C4-2B (cell line): ENCODE data around the gene TAOK3.

Experiments
- H3K27ac ChIP-seq: fragments of 450-650 bp; 2 replicates; pipeline ENCODE4 v1.5.1; 2017
- ZFX ChIP-seq: fragments of 450-650 bp; IDR thresholded peaks from 2 replicates; pipeline ENCODE4 v1.6.1; 2017
- TF ChIP-seq, protein P1 (sequence below): fragments of 450-650 bp; conservative IDR thresholded peaks from 2 replicates; pipeline ENCODE4 v1.5.1; 2017; ENCODE audit warnings: mild to moderate bottlenecking

The TAOK3 gene

DNA sequence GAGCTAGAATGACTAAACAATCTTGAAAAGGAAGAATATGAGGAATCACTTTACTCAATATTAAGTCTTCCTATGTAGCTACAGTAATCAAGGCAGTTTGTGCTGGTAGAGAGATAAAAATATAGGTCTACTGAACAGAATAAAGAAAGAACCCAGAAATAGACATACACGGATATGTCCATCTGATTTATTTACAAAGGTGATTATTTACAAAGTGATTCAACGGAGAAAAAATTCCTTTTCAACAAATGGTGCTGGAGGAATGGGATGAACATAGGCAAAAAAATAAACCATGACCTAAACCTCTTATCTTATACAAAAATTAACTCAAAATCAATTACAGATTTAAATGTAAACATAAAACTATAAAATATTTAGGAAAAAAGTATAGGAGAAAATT lies 36.6 kb downstream of the TAOK3 start:
- H3K27ac ChIP-seq, result no peak overlapping the region
- TF ChIP-seq ZFX, result no peak
- TF ChIP-seq, protein P1, sequence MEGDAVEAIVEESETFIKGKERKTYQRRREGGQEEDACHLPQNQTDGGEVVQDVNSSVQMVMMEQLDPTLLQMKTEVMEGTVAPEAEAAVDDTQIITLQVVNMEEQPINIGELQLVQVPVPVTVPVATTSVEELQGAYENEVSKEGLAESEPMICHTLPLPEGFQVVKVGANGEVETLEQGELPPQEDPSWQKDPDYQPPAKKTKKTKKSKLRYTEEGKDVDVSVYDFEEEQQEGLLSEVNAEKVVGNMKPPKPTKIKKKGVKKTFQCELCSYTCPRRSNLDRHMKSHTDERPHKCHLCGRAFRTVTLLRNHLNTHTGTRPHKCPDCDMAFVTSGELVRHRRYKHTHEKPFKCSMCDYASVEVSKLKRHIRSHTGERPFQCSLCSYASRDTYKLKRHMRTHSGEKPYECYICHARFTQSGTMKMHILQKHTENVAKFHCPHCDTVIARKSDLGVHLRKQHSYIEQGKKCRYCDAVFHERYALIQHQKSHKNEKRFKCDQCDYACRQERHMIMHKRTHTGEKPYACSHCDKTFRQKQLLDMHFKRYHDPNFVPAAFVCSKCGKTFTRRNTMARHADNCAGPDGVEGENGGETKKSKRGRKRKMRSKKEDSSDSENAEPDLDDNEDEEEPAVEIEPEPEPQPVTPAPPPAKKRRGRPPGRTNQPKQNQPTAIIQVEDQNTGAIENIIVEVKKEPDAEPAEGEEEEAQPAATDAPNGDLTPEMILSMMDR, result no peak

DNA sequence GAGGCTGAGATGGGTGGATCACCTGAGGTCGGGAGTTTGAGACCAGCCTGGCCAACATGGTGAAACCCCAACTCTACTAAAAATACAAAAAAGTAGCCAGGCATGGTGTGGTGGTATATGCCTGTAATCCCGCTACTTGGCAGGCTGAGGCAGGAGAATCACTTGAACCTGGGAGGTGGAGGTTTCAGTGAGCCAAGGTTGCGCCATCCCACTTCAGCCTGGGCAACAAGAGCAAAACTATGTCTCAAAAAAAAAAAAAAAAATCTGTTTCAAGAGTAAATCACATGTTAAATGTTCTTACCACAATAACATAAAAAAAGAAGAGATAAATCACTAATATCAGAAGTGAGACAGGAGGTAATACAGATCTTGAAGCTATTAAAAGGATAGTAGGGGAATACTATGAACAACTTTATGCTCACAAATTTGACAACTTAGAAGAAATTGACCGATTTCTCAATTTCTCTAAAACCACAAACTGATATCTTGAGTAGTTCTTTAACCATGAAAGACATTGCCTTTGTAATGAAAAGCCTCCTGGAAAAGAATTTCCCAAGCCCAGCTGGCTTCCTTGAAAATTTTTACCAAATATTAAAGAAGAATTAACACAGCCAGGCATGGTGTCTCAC lies 37.7 kb downstream of the TAOK3 start:
- H3K27ac ChIP-seq, result peak overlapping the region; percentile 59
- TF ChIP-seq ZFX, result no peak
- TF ChIP-seq, protein P1, result no peak

DNA sequence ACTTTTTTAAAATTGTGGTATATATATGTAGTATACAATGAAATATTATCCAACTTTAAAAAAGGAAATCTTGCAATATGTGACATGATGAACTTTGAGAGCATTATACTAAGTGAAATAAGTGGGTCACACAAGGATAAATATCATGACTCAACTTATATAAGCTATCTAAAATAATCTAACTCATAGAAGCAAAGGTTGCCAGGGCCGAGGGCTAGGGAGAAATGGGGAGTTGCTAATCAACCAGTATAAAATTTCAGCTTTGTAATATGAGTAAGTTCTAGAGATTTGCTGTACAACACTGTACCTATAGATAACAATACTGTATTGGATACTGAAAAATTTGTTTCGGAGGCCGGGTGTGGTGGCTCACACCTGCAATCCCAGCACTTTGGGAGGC lies 38.5 kb downstream of the TAOK3 start:
- peak overlapping the region; percentile 32; the same call in 1 of the 2 replicates for H3K27ac ChIP-seq
- no peak for TF ChIP-seq ZFX
- TF ChIP-seq, protein P1, result no peak

DNA sequence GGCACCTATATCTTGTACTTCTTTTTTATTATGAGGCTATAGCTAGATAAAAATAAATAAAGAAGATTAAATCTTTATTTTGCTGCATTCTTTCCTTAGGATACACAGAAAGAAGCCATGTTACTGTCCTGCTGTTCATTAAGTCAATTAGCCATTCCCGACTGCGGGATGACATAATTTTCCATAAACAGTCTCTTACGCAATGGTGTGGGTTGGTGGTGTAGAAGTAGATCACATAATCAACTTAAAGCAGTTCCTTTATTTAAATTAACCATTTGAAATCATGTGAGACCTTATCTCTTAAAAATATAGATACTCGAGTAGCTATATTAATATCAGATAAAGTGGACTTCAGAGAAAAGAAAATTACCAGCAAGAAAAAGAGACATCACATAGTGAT lies 40.2 kb downstream of the TAOK3 start:
- TF ChIP-seq ZFX, result no peak
- no peak overlapping the region for H3K27ac ChIP-seq

DNA sequence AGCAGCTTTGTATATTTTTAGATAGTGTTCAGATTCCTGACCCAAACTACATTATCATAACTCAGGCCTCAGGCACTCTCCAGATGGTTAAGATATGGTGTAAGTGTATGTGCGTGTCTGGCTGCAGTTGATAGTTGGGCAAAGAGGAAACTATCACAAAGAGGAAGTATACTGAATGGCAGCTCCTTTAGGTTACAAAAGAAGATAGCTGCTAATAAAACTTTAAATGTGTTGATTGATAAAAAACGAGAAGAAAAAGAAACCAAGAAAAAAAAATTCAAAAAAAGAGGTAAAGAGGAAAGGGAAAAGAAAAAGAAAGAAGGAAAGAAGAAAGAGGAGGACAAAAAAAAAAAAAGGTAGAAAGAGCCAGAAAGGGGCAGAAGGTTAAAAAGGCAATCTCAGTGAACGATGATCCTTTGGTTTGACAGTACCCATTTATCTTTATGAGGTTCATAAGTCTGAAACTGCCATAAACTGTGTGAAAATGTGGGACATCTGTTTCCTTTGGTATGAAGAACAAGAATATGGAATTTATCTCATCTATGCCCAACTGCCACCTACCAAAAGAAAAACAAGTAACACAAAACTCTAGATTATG lies 42.2 kb downstream of the TAOK3 start:
- TF ChIP-seq ZFX, result no peak
- TF ChIP-seq, protein P1, result no peak
- H3K27ac ChIP-seq, result no peak overlapping the region

DNA sequence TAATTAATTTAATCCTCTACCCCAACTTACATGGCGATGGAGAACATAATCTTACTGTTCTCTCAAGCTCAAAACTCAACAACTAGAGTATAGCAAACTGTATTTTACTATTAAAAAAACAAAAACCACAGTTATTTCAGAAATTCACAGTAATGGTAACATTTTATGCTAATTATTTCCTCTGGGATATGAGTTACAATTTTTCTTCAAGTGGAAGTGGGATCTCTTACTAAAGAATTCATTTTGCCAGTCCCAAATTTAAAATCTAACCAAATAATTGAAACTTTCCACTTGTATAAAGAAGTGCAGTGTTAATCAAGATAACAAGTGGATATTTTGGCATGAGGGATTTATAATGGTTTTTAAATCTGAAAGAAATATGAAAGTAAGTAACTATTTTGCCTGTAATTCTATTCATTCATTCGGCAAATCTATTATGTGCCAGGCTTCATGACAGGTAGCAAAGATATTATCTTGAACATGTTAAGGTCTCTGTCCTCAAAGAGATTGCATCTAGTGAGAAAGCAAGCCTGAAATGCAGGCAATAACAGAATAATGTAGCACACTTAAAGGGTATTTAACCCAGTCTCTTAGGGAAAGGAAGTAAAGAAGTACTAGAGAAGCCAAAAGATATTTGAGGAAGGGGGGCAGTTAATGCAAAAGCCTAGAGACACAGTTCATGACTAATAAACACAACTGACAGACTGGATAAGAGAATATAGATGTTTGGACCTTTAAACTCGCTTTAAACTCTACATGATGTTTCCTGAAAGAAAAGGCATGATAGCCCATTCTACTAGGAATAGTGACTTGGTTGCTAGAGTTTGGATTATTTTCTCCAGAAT lies 44.0 kb downstream of the TAOK3 start:
- H3K27ac ChIP-seq, result no peak overlapping the region
- TF ChIP-seq ZFX, result no peak
- TF ChIP-seq, protein P1, result no peak

DNA sequence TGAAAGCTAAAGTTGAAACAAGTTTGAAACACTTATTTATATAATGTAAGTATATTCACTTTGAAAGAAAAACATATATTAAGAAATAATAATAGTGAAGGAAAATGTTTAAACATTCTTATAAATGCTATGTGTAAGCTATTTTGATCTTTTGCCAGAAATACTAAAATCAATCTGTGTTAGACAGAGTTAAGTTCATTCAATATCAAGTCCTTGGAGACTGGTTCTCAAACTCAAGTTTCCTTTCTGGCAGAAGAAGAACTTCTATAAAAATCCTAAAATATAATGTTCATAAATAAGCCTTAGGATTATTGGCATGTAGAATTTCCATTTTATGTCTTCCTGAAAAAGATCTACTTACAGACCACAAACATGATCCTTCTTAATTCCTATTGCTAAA lies 45.3 kb downstream of the TAOK3 start:
- TF ChIP-seq ZFX, result no peak
- TF ChIP-seq, protein P1, result no peak
- no peak overlapping the region for H3K27ac ChIP-seq
